DOHH2 (cell line): ENCODE data around the gene CASQ1.

Experiments used
- EZH2phosphoT487 ChIP-seq: fragments of 200-600 bp; sonication (generic); IDR thresholded peaks from 2 replicates; pipeline ENCODE4 v1.6.1; 2017; ENCODE audit warnings: borderline replicate concordance, mild to moderate bottlenecking, antibody characterized with exemption, low read length, moderate library complexity, mixed read lengths
- TF ChIP-seq, protein P1 (sequence below): fragments of 200-600 bp; sonication (generic); IDR thresholded peaks from one replicate; pipeline ENCODE4 v1.5.1; 2014; ENCODE audit warnings: antibody characterized with exemption, mild to moderate bottlenecking, low read depth, low read length; ENCODE audit not compliant: poor library complexity, severe bottlenecking

DNA sequence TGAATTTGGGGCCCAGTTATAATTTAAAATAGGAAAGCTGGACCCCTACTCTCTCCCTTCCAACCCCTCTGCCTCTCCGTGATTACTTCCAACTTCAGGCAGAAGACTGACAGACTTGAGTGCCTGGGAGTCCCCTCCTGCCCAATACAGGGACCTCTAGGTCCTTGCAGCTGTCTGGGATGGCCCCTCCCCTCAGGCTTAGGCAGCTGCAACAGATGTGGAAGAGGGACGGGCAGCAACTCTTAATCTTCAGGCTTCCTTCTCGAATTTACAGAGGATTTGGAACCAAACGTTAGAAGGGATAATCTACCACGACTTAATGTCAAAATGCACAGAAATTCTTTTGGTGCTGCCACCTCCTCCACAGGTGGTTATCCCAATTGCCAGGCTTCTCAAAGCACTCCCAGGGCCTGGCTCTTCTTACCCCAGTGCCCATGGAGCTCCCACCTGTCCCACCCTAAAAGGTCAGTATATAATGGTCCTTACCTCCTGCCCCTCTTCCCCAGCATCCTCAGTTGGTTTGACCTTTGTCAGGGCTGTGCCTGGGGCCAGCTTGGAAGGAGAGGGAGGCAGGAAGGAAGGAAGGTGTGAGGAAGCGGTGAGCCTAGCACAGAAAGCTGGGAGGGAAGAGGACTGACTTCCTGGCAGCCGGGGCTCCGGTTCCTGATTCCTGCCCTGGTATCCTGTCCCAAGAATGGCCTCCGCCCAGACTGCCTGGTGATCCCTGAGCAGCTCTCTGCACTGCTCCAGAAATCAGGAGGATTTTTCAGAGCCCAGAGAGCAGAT lies 17.6 kb downstream of the CASQ1 start:
- TF ChIP-seq, protein P1, sequence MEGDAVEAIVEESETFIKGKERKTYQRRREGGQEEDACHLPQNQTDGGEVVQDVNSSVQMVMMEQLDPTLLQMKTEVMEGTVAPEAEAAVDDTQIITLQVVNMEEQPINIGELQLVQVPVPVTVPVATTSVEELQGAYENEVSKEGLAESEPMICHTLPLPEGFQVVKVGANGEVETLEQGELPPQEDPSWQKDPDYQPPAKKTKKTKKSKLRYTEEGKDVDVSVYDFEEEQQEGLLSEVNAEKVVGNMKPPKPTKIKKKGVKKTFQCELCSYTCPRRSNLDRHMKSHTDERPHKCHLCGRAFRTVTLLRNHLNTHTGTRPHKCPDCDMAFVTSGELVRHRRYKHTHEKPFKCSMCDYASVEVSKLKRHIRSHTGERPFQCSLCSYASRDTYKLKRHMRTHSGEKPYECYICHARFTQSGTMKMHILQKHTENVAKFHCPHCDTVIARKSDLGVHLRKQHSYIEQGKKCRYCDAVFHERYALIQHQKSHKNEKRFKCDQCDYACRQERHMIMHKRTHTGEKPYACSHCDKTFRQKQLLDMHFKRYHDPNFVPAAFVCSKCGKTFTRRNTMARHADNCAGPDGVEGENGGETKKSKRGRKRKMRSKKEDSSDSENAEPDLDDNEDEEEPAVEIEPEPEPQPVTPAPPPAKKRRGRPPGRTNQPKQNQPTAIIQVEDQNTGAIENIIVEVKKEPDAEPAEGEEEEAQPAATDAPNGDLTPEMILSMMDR, result no peak
- TF ChIP-seq EZH2phosphoT487, result no peak
